ENCODE results near the gene GAB1. TPM values are rescaled to one million over a fixed set of nuclear protein-coding genes. Genes with fewer than 3 reads are reported as not detected.

The GAB1 gene
- total RNA-seq, 1 experiment from 2014 or later: 15.3 TPM

DNA sequence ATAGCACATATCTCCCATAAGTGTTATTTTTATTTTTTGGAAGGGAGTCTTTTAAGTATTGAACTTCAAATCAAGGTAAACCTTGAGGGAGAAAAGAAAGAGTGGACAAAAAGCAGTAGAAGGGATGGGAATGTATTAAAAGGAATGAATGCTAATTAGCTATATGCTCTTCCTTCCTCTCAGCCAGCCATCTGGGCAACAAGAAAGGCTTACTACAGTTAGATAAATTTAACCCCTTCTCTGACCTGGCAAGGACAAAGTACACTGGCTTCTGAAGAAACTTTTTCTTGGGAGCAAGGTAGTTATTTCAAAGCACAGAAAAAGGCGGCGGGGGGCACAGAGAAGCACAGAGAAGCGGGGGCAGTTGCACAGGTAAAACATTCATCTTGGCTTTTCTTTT is 54.6 kb downstream of the GAB1 start:
- Histone ChIP-seq H4K20me1 (ENCODE audit: control insufficient read depth, insufficient read depth, insufficient read length) (no peaks in the 10 kb centered on the region), H3K4me1 (ENCODE audit: insufficient read depth, low read length) (peaks cover 4% of the 10 kb centered on the region; the same call in 1 of the 2 replicates), H3K23ac (ENCODE audit: insufficient read length, low read depth, low read length) (no peak overlapping the region), H3K56ac (ENCODE audit: insufficient read length, low read depth, low read length) (no peak overlapping the region), H2BK12ac (ENCODE audit: insufficient read length, low read depth, low read length) (no peak overlapping the region), H3T11ph (ENCODE audit: low read length) (no peak overlapping the region), H2BK20ac (ENCODE audit: low read depth, low read length, poor library complexity, severe bottlenecking) (no peak overlapping the region), H2AK5ac (ENCODE audit: insufficient read length, low read length) (no peak overlapping the region), H3K79me1 (ENCODE audit: insufficient read depth, low read depth, low read length, poor library complexity, severe bottlenecking) (no peaks in the 10 kb centered on the region), H3K9ac (ENCODE audit: extremely low read depth, insufficient read length, low read length) (no peak overlapping the region), H3K23me2 (ENCODE audit: insufficient read length, low read depth, low read length, poor library complexity, severe bottlenecking) (no peaks in the 10 kb centered on the region), H3K27ac (ENCODE audit: insufficient read length, low read depth, low read length) (no peak overlapping the region), H4K5ac (ENCODE audit: insufficient read length, low read depth, low read length) (no peak overlapping the region), H3K27me3 (ENCODE audit: insufficient read depth, low read length) (no peaks in the 10 kb centered on the region), H2BK15ac (ENCODE audit: low read depth, low read length) (no peak overlapping the region), H2AFZ (ENCODE audit: low read length) (no peak overlapping the region), H3K9me3 (ENCODE audit: control insufficient read depth, low read depth, low read length) (no peaks in the 10 kb centered on the region), H2BK120ac (ENCODE audit: low read depth, low read length, poor library complexity, severe bottlenecking) (no peak overlapping the region), H3K4ac (ENCODE audit: low read depth, low read length) (no peak overlapping the region), H3K4me2 (ENCODE audit: insufficient read depth, insufficient read length, low read length) (no peak overlapping the region), H4K8ac (replicated peaks; ENCODE audit: insufficient read length, low read depth, low read length) (no peak overlapping the region), H2BK5ac (ENCODE audit: insufficient read length, low read length) (no peak overlapping the region), H3K18ac (ENCODE audit: insufficient read length, low read depth, low read length) (no peak overlapping the region), H3K14ac (ENCODE audit: insufficient read depth, low read length) (no peak overlapping the region), H4K91ac (ENCODE audit: insufficient read length, low read depth, low read length) (no peak overlapping the region), H3K79me2 (ENCODE audit: insufficient read depth, low read length) (0 out of 2 replicates have a peak, but pooled peaks cover 2% of the 10 kb centered on the region)
- H3K9me3 Mint-ChIP-seq: no peaks in the 10 kb centered on the region
- TF ChIP-seq CTCF (conservative IDR thresholded peaks at IDR 0.05): no peak
- no peaks in the 10 kb centered on the region for H3K27me3 Mint-ChIP-seq (ENCODE audit: low read depth)
- H3K27ac Mint-ChIP-seq: peak overlapping the region; percentile 21 to 87 (median 85); a peak in 3 of 7 replicates
- no peak overlapping the region for H3K4me3 Mint-ChIP-seq
- H3K4me1 Mint-ChIP-seq: peaks cover 35 to 46% of the 10 kb centered on the region in 2 experiments
- no CpG with 5 or more reads among the region's 3 CpGs for WGBS (ENCODE audit: extremely low coverage, insufficient read length, low lambda C conversion rate)
- DNase-seq: no peak
- no peaks in the 10 kb centered on the region; a peak in 1 of 7 replicates for H3K36me3 Mint-ChIP-seq (ENCODE audit: insufficient read depth in 1 of 3, low read depth in 3 of 3)
